ENCODE results near the gene ZNF844. TPM values are rescaled to one million over a fixed set of nuclear protein-coding genes. Genes with fewer than 3 reads are reported as not detected.
A peak's percentile ranks its signal among the peaks of the same experiment; 100 is the strongest.

Gene ZNF844
- polyA plus RNA-seq, 1 of the 3 experiments (the other 2 are of a cell fraction): 0.28 TPM

DNA sequence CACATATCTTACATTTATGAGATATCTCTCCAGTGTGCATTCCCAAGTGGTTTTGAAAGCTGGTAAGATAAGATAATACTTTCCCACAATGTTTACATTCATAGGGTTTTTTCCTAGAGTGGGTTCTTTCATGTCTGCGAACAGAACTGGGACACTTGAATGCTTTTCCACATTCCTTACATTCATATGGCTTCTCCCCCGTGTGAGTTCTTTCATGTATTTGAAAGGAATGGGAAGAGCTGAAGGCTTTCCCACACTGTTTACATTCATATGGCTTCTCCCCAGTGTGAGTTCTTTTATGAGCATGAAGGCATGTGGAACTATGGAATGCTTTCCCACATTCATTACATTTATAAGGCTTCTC is 48.8 kb upstream of the ZNF844 start:
- TF ChIP-seq GATA2 (CRISPR knock-in tag; IDR thresholded peaks at IDR 0.05) (no peak), SIN3A (IDR thresholded peaks at IDR 0.05; ENCODE audit: borderline replicate concordance, low read depth, low read length) (no peak), FOXJ3 (CRISPR knock-in tag; IDR thresholded peaks at IDR 0.05) (no peak)
- Histone ChIP-seq H3F3A (replicated peaks; ENCODE audit: insufficient read depth) (no peaks in the 10 kb centered on the region), H3K9ac (no peak overlapping the region), H3K27ac (ENCODE audit: low read depth in 2 of 2, low read length in 1 of 2) (no peak overlapping the region), H3K9me2 (no peaks in the 10 kb centered on the region), H3K9me3 (peaks cover 58% of the 10 kb centered on the region), H3K36me3 (replicated peaks in 1 of 2; ENCODE audit: control insufficient read depth in 1 of 2, insufficient read depth in 2 of 2, low read length in 1 of 2) (peaks cover 27 to 72% of the 10 kb centered on the region in 2 experiments), H3K79me2 (ENCODE audit: insufficient read depth) (no peaks in the 10 kb centered on the region), H3K27me3 (ENCODE audit: insufficient read depth) (no peaks in the 10 kb centered on the region), H3K4me3 (ENCODE audit: low read depth in 2 of 2, low read length in 1 of 2) (no peak overlapping the region), H4K20me1 (ENCODE audit: insufficient read depth) (no peaks in the 10 kb centered on the region), H3K4me2 (no peak overlapping the region), H2AFZ (ENCODE audit: low read depth) (no peak overlapping the region), H3K4me1 (ENCODE audit: control insufficient read depth in 1 of 2, insufficient read depth in 2 of 2, low read depth in 1 of 2, low read length in 1 of 2) (no peaks in the 10 kb centered on the region)
- POLR2A ChIA-PET: no interaction called here
- no peak for DNase-seq
- CTCF ChIA-PET: no interaction called here
- 50% methylated on average over 2 of the region's 2 CpGs for WGBS (ENCODE audit: low lambda C conversion rate)

DNA sequence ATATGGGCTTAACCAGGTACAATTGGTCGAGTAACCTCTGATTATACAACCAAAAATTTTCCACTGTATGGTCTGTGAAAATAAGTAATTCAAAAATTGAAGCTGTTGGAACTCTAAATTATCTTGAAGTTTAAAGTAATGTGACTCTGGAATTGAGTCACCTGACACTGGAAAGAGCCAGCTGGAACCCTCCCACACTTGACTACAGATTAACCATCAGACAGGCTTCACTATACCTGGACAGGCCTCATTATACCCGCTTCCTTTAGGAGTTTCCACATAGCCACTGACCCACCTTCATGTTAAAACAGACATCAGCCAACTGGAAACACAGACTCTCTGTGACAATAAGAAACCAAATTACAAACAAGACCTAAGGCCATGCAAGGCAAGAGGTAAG is 30.3 kb upstream of the ZNF844 start:
- Histone ChIP-seq H3K79me2 (ENCODE audit: insufficient read depth) (peaks cover 20% of the 10 kb centered on the region; the same call in 1 of the 2 replicates), H3K9me3 (no peaks in the 10 kb centered on the region), H3F3A (replicated peaks; ENCODE audit: insufficient read depth) (no peaks in the 10 kb centered on the region), H3K9ac (no peak overlapping the region), H3K27me3 (ENCODE audit: insufficient read depth) (no peaks in the 10 kb centered on the region), H3K27ac (ENCODE audit: low read depth in 2 of 2, low read length in 1 of 2) (no peak overlapping the region), H3K4me3 (ENCODE audit: low read depth in 2 of 2, low read length in 1 of 2) (peak overlapping the region; percentile 62 to 86; a peak in 2 of 4 replicates), H4K20me1 (ENCODE audit: insufficient read depth) (no peaks in the 10 kb centered on the region), H2AFZ (ENCODE audit: low read depth) (no peak overlapping the region), H3K4me2 (peak overlapping the region; percentile 70), H3K9me2 (no peaks in the 10 kb centered on the region), H3K36me3 (replicated peaks in 1 of 2; ENCODE audit: control insufficient read depth in 1 of 2, insufficient read depth in 2 of 2, low read length in 1 of 2) (peaks cover 0 to 7% of the 10 kb centered on the region in 2 experiments), H3K4me1 (ENCODE audit: control insufficient read depth in 1 of 2, insufficient read depth in 2 of 2, low read depth in 1 of 2, low read length in 1 of 2) (peaks cover 0 to 3% of the 10 kb centered on the region in 2 experiments; a peak in 1 of 4 replicates)
- 70% methylated on average over 2 of the region's 2 CpGs for WGBS (ENCODE audit: low lambda C conversion rate)
- TF ChIP-seq, protein P1, sequence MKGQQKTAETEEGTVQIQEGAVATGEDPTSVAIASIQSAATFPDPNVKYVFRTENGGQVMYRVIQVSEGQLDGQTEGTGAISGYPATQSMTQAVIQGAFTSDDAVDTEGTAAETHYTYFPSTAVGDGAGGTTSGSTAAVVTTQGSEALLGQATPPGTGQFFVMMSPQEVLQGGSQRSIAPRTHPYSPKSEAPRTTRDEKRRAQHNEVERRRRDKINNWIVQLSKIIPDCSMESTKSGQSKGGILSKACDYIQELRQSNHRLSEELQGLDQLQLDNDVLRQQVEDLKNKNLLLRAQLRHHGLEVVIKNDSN (IDR thresholded peaks at IDR 0.05; ENCODE audit: borderline replicate concordance, low read depth): 0 out of 2 replicates have a peak, but pooled peaks have one; percentile 18
- TF ChIP-seq TCF12 (IDR thresholded peaks at IDR 0.05): no peak
- ChIA-PET CTCF (interaction anchor here (0.9 to 3.5 kb wide), 6 partner anchors 9 to 237 kb away, joined by 4 to 19 read pairs (median 6); partner anchors contain the start of gene ZNF20), POLR2A (interaction anchor here (1.9 to 2.3 kb wide), 2 partner anchors 18 to 106 kb away, joined by 8 to 23 read pairs; partner anchors contain the start of genes ZNF20 and ZNF878)
- DNase-seq: no peak

DNA sequence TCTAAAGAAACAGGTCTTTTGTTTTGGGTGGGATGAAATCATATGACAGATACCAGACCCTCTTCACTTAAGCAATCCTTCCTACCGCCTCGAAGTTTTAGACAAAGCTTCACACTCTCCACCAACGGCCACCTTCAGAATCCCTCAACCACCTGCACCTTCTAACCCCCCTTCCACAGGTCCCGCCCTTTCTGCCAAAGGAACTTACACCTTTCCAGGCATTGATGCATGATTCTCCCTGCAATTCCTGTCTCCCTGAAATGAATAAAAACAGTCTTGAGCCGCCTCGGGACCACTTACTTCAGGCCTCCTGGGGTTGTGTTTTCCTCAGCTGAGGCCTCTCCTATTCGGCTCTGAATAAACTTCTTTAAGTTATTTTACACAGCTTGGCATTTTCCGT is 29.9 kb upstream of the ZNF844 start:
- peak; percentile 18 for DNase-seq
- H3K4me3 ChIP-seq (ENCODE audit: low read depth in 2 of 2, low read length in 1 of 2): peak overlapping the region; percentile 62 to 86
- H3F3A ChIP-seq (replicated peaks; ENCODE audit: insufficient read depth): no peaks in the 10 kb centered on the region
- H3K36me3 ChIP-seq (replicated peaks in 1 of 2; ENCODE audit: control insufficient read depth in 1 of 2, insufficient read depth in 2 of 2, low read length in 1 of 2): peaks cover 0 to 2% of the 10 kb centered on the region in 2 experiments
- H2AFZ ChIP-seq (ENCODE audit: low read depth): peak overlapping the region; percentile 76; the same call in 1 of the 2 replicates
- CTCF ChIA-PET: interaction anchor here (1.5 to 3.5 kb wide), 5 partner anchors 10 to 237 kb away, joined by 6 to 19 read pairs (median 7); partner anchors contain the start of gene ZNF20
- H3K9ac ChIP-seq: peak overlapping the region; percentile 87
- H3K4me2 ChIP-seq: peak overlapping the region; percentile 70
- no peaks in the 10 kb centered on the region for H4K20me1 ChIP-seq (ENCODE audit: insufficient read depth)
- H3K9me2 ChIP-seq: no peaks in the 10 kb centered on the region
- POLR2A ChIA-PET: interaction anchor here (1.0 to 2.3 kb wide), 5 partner anchors 18 to 128 kb away, joined by 3 to 23 read pairs (median 8); partner anchors contain the start of genes ZNF136, ZNF20, ZNF844 and ZNF878
- WGBS (ENCODE audit: low lambda C conversion rate): 62% methylated on average over 8 of the region's 8 CpGs
- H3K79me2 ChIP-seq (ENCODE audit: insufficient read depth): peaks cover 20% of the 10 kb centered on the region; the same call in 1 of the 2 replicates
- H3K27me3 ChIP-seq (ENCODE audit: insufficient read depth): no peaks in the 10 kb centered on the region
- H3K9me3 ChIP-seq: no peaks in the 10 kb centered on the region
- peaks cover 0 to 3% of the 10 kb centered on the region in 2 experiments; a peak in 1 of 4 replicates for H3K4me1 ChIP-seq (ENCODE audit: control insufficient read depth in 1 of 2, insufficient read depth in 2 of 2, low read depth in 1 of 2, low read length in 1 of 2)
- no peak overlapping the region for H3K27ac ChIP-seq (ENCODE audit: low read depth in 2 of 2, low read length in 1 of 2)
- TF ChIP-seq RCOR1 (IDR thresholded peaks at IDR 0.05; ENCODE audit: low read length): no peak
- TF ChIP-seq, protein P1 (IDR thresholded peaks at IDR 0.05; ENCODE audit: borderline replicate concordance, low read depth): no peak
- no peak for TF ChIP-seq RFX5 (IDR thresholded peaks at IDR 0.05; ENCODE audit: low read length)
- no peak for TF ChIP-seq ELF1 (IDR thresholded peaks at IDR 0.05)
- no peak for TF ChIP-seq TAF1 (IDR thresholded peaks at IDR 0.05; ENCODE audit: borderline replicate concordance, low read depth, low read length)
